CD4-positive, alpha-beta T cell treated with Interleukin-2 at 100 ng/mL for 4 hours (primary cell): ENCODE results near the gene STAT3.

Experiments
- DNase-seq: peaks from one replicate; pipeline ENCODE4 v3.0.0-alpha.2; 2020; ENCODE audit warnings: low spot score

The STAT3 gene

DNA sequence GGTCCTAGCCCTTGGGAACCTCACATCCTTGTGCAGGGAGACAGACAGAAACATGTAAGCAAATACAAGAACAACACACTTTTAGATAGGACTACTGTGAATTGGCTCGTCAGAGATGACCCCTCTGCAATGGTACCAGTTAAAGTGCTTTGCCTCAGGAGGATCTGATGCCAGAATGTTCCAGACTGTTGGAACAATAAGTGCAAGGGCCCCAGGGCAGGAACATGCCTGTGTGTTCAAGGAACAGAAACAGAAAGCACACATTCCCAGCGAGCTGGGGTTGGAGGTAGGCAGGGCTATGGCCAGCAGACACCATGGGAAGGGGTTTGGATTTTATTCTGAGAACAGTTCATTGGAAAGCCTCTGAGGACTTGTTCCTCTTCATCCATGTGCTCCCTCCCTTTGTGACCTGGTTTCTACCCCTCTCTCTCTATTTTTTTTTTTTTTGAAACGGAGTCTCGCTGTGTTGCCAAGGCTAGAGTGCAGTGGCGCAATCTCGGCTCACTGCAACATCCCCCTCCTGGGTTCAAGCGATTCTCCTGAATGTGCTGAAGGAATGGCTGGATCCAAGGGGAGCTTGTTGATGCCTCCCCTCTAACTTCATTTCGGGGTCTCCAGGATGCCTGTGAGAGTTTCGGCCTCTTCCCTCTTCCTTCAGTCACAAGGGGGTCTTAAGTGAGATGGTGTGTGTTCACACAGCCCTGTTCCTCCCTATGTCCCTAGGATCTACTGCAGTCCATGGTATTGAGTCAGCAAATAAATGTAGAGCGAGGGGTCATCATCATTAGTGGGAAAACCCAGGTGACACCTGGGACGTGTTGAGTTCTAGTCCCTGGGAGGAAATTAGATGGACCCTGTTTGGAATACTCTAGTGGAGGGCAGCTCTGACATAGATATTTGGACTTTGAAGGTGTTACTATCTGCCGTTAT is 93.5 kb downstream of the STAT3 start:
- DNase-seq: no peak

DNA sequence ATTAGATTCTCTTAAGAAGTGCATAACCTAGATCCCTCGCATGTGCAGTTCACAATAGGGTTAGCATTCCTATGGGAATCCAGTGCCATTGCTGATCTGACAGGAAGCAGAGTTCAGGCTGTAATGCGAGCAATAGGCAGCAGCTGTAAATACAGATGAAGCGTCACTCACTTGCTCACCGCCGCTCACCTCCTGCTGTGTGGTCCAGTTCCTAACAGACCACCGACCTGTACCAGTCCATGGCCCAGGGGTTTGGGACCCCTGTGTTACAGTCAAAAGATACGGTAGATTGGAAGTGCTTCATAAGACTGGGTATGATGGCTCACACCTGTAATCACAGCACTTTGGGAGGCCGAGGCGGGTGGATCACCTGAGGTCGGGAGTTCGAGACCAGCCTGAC is 97.1 kb downstream of the STAT3 start:
- DNase-seq: no peak

DNA sequence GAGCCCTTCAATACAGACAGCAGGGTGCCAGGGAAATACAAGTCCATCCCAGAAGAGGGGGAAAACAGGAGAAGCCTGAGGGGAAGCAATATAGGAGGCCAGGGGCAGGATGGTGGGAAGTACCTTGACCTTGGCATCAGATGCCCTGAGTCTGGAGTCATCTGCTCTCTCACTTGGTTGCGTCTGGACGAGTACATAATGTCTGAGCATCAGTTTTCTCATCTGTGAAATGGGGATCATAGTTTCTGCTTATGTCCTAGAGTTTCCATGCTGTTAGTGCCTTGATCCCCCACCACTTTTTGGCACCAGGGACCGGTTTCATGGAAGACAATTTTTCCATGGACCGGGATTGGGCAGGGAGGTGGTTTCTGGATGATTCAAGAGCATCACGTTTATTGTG is 97.7 kb downstream of the STAT3 start:
- no peak for DNase-seq

DNA sequence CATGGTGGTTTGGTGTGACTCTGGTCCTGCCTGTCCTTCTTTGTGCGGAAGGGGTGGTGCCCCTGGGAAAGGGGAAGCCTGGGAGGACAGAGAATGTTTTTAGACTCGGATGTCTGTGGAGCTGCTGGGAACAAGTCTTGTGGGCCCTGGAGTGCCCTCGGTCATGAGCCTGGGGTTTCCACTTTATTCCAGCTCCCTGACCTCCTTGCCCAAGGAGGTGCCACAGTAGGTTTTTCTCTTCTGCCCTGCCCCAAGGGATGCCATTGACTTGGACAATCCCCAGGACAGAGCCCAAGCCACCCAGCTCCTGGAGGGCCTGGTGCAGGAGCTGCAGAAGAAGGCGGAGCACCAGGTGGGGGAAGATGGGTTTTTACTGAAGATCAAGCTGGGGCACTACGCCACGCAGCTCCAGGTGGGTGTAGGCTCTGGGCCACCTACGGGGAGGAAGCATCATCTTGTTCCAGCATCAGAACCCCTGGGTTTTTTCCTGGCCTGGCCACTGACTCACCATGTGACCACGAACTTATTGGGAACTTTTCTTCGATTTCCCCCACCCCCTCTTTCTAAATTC is 98.5 kb downstream of the STAT3 start:
- no peak for DNase-seq

DNA sequence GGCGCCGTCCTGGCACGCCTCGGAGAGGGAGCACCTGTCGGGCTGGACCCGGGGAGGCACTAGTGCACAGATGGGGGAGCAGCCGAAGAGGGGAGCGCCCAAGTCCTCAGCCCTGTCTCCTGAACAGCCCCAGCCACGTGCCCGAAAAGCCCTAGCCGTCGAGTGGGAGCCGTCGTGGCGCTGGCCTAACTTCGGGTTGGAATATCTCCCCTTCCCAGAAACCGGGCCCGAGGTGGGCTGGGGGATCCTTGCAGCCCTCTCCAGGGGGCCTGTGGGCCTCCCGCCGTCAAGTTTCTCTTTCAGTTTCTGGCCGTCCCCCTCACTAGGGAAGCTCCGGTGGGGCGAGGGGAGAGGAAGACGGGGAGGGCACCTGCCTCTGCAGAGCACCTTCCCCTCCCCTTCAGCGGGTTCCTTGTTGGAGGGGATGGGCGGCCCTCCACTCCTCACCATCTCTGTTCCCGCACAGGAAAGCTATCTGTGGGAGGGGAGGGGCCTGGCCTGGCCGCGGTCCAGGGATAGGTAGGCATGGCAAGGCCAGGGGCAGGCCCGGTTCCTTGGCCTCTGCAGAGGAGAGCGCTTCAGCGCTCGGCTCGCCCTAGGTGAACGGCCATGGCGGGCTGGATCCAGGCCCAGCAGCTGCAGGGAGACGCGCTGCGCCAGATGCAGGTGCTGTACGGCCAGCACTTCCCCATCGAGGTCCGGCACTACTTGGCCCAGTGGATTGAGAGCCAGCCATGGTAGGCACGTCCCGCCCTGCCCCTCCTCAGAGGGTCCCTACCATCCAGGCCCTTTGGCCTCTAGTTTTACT is 99.2 kb downstream of the STAT3 start:
- peak; percentile 49 for DNase-seq

DNA sequence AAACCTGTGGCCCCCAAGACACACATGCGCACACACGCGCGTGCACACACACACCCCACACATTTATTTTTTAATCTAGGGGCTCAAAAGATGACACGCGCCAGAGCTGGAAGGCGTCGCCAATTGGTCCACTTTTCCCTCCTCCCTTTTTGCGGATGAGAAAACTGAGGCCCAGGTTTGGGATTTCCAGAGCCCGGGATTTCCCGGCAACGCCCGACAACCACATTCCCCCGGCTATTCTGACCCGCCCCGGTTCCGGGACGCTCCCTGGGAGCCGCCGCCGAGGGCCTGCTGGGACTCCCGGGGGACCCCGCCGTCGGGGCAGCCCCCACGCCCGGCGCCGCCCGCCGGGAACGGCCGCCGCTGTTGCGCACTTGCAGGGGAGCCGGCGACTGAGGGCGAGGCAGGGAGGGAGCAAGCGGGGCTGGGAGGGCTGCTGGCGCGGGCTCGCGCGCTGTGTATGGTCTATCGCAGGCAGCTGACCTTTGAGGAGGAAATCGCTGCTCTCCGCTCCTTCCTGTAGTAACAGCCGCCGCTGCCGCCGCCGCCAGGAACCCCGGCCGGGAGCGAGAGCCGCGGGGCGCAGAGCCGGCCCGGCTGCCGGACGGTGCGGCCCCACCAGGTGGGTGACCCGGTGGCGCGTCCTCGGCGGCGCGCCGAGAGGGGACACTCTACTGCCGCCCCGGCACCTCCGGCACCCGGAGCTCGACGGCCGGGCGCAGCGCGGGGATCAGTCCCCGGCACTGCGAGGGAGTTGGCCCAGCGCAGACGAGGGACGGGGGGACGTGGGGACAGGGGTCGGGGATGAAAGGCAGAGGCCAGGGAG is 100.1 kb downstream of the STAT3 start, which contains the start of gene STAT5A:
Gene STAT5A, plus strand, starts transcription at position 522 of the 826 bp plus-strand sequence. CDS start 914 bp downstream, outside the sequence.
- DNase-seq: peak; percentile 75

DNA sequence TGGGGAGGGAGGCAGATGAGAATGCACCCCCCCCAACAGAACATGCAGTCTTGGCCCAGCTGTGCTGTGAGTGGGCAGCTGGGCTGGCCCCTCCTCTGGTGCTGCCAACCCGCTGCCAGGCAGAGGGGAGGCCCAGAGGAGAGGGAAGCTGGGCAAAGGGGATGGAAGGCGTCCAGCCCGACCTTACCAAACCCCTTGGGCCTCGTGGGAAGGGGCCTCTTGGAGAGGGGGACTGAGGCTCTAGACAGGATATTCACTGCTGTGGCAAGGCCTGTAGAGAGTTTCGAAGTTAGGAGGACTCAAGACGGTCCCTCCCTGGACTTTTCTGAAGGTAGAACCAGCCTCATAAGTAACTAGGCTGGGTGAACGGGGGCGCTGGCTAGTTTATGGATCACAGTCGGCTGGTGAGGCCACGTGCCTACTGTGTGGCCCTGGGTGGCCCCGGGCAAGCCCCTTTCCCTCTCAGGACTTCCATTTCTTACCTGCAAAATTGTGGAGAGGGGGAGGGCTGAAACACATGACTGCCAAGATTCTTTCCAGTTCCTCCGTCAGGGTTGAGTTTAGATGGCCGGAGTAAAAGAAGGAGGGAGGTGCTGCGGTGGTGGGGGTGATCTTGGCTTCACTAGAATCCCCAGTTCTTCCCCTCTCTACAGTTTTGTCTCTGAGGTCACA is 100.8 kb downstream of the STAT3 start:
- DNase-seq: peak; percentile 50

DNA sequence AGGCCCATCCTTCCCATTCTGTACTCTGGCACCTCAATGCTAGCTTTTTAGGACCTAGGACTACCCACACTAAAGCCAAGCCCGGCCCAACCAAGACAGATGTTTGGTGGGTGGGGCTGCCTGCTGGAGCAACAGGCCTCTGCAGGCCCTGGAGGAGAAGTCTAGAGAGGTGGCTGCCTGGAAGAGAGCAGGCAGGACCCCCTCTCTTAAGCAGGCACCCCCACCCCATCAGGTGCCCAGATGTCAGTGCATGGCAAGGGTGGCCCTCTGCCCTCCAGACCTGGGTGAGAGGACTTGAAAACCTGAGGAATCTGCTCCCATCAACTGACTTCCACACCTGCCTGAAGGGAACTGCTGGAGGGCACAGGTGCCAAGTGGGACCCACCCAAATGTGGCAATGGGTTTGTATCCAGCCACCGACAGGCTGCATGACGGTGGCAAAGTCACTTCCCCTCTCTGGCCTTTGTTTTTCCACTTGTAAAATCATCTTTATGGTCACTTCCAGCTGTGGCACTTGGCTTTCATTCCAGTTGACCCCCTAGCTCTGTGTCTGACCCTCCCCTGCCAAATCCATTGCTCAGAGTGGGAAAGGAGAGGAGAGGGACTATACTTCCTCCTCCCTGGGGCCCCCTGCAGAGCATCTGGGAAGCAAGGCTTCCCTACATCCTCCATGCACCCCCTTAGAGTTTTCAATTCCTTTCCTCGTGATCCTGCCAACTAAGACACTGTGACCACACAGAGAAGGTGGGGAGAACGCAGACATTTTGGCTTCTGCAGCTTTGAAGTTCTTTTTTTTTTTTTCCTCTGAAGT is 101.6 kb downstream of the STAT3 start:
- DNase-seq: no peak

DNA sequence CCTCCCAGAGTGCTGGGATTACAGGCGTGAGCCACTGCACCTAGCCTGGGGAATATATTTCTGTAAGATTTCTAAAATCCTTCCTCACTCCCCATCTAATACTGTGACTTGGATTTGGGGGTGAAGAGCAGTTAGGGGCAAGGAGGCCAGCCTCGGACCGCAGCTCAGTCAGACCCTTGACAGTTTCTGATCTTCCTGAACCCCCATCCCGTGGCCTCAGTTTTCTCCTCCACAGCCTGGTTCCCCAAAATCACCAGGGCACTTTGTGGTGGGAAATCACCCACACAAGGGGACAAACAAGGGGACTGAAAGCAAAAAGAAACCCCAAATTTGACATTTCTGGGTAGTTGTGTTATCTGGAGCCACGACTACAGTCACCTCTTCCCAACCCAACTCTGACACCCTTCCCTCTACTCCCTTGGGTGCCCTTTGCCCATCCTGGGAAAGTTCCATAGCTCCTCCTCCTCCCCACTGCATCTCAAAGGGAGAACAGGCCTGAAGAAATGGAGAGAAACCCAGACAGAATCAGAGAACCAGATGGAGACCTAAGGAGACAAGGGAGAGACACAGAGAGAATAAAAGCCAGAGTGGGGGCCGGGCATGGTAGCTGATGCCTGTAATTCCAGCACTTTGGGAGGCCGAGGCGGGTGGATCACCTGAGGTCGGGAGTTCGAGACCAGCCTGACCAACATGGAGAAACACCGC is 102.7 kb downstream of the STAT3 start:
- DNase-seq: no peak

DNA sequence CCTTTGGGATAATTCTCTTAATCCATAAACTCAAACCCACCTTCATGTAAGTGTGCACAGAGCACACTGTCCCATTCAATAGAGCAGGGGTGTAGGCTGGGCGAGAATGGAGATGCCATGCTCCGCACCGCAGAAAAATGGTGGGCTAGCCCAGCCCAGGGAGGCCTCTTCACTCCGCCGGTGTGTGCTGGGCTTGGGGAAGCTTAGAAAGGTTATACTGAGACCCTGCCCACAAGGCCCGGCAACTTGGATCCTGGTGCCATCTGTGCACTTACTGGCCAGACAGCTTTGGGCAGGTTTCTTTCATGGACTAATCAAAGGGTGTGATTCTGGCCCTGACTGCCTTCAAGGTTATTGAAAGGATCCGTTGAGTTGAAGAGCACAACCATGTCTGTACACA is 103.7 kb downstream of the STAT3 start:
- no peak for DNase-seq

DNA sequence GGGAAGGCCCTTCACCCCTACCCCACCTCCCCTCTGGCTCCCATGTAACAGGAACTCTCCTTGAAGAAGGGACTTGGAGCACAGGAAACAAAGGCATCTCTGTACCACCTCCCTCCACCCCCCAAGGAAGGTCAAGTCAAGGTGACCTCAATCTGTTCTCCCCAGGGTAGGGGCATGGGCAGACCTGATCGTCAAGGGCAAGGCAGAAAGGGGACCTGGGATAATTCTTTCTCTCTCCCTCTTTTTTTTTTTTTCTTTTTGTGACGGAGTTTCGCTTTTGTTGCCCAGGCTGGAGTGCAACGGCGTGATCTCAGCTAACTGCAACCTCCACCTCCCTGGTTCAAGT is 104.2 kb downstream of the STAT3 start:
- DNase-seq: no peak

DNA sequence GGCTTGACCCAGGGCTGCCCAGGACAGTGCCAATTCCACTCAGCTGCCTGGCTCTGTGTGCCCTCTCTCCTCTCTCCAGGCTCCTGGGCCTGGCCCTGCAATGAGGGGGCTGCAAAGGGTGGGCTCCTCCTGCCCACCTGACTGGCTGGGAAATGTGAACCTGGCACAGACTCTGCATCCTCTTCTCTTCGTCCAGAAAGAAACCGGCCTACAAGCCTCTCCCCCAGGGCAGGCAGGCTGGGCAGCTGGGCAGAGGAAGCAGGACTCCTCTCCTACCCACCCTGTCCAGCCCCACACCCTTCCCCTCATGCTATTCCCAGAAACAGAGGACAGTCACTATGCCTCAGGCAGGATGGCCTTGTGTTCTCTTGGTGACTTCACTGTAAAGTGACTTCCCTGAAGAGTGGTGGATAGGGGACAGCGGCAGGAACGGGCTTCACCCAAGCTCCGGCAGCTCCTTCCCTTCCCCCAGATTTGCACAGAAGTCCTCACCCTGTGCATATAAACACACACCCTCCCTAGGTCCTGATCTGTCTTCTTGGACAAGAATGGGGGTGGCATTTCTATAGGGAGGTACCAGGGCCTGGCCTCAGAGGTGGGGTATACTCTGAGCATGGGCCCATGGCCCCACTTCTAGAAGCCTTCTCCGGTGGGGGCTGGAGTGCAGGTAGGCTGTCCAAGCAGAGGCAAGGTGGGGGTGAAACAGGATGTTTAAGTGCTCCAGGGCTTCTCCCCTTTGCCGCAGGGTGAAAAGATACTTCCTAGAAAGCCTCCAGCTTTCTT is 104.8 kb downstream of the STAT3 start:
- DNase-seq: no peak

DNA sequence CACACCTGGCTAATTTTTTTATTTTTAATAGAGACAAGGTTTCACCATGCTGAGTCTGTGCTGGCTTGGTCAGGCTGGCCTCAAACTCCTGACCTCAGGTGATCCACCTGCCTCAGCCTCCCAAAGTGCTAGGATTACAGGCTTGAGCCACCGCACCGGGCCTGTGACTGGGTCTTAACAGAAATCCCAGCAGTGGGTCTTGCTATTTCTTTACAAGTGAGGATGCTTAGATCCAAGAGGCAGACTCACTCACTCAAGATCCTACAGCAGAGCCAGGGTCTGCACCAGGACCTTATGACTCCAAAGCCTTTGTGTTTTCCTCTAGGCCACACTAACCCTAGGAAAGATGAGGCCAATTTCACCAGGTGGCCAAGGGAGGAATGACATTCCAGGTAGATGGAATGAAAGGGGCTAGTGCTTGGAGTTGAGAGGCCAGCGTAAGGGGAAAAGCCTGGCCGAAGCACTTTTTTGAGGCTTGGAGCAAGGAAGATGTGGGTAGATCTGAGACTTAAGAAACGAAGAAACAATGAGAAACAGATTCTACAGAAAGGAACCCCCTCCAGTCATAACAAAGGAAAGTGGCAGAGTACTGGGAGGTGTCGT is 105.7 kb downstream of the STAT3 start:
- no peak for DNase-seq

DNA sequence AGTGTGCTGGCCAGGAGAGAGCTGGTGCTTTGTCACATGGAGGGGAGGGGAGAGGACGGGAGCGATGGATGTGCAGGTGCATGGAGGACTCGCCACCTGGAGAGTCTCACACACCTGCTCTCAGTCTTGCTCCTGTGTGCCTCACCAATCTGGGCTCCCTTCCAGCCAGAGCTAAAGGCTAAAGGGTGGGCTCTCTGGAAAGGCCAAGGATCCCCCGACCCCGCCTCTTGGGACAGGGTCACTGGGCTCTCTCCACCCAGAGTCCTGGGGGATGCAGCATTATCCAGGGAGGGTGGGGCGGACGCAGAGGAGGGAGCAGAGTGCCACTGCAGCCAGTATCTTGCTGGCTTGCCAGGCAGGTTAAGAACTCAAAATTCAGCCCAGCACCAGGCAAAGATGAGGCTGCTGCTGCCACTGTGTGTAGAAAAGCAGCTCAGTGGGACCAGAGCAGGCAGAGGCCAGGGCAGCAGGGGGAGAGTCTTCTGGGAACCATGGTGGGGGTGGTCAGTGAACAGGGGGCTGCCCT is 106.6 kb downstream of the STAT3 start:
- DNase-seq: no peak

DNA sequence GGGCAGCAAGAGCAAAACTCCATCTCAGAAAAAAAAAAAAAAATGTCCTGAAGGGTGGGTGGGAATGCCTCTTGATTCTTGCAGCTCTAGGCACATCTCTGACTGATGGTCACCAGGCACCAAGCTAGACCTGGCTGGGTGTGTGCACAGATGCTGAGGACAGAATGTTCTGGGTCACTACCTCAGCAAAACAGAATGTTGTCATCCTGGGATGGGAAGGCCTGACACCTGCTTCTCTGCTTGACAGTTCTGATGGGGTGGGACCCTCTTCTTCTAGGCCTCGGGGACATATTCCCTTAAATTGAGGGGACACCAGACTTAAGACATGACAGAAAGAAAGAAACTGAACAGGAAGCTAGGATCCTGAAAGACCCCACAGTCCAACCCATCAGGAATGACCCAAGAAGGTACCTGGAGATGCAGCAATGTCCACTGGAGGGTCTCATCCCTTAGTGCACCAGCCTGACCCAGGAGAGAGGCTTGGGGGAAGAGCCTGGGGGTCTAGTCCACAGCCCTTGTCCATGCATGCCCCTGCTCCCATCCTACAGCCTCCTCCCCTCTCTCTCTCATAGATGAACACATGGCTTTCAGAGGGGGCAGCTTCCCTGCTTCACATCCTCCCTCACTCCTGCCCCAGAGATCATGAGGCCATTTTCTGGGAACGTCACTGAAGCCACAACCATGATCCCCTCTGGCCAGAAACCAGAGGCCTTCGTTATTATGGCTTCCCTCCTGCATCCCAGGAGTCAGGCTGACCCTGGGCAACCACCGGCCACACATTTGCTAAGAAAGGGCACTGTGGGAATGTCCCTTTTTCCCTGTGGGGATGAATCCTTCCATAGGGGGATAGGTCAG is 108.2 kb downstream of the STAT3 start:
- DNase-seq: no peak

DNA sequence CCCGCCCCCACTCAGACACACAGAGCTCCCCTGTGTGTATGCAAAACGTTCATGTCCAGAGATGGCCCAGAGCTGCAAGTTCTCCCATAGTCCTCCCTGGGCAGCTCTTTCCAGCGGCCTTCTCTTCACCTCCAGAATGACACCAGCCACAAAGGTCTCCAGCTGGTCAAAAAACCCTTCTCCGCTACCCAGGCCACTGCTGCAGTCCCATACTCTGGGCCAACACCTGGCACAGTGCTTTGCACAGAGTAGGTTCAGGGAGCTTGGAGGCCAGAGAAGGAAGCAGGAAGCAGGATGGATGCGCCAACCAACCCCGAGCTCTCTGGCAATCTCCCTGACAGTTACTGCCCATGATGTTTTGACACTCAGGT is 110.9 kb downstream of the STAT3 start:
- DNase-seq: no peak

DNA sequence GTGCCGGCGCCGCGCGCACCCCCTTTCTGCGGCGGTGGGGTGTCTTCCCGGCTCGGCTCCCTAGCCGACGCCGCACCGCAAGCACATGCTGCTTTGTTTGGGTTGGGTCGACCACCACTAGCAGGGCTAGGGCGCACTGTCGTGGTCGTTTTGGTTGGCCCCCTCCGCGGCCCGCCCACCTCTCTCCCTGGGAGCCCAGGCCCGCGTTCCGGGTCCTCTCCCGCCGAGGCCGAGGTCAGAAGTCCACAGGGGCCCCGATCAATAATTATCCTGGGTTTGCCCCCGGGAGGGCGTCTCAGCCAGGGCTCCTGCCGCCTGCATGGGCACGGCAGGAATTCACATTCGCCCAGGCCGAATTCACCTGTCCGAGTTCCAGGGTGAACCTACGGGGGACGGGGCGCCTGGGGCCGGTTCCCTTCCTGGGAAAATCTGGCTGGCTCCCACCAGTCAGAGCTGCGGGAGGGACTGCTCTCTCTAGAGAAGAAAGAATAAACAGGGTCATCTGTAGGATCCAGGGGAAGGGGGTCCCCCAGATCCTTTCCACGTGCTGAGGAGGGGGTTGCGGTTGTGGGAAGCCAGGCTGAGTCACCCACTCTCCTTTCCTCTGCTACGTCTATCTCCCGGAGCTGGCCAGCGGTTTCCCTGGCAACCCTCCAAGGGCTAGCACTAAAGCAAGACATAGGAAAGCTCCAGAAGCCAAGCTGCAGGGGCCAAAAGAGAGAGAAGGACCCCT is 111.5 kb downstream of the STAT3 start:
- DNase-seq: no peak
